HG03025 (cell line): Measurements from ENCODE around the gene TMEM175.
"Not testable (repeated sequence)": the region's sequence is repeated elsewhere in the genome, so short reads cannot be mapped to it uniquely, and the experiment has no call there.

Experiments used
- ATAC-seq: cut with Tn5 transposase; IDR thresholded peaks from one replicate; pipeline ENCODE4 v1.9.1; 2021; ENCODE audit warnings: mild to moderate bottlenecking, moderate library complexity; ENCODE audit not compliant: unreplicated experiment, low FRiP score

TMEM175 gene

GRCh38 chr4:998096-998691 is 65.9 kb downstream of the TMEM175 start:
- no peak for ATAC-seq

GRCh38 chr4:999240-999863 is 67.1 kb downstream of the TMEM175 start:
- not testable (repeated sequence) for ATAC-seq

GRCh38 chr4:999882-1000425 is 67.7 kb downstream of the TMEM175 start:
- no peak for ATAC-seq

- ATAC-seq, result no peak
These were observed 68.5 kb downstream of the TMEM175 start for GRCh38 chr4:1000686-1001260.

GRCh38 chr4:1001561-1002130 is 69.4 kb downstream of the TMEM175 start:
- ATAC-seq, result no peak

- no peak for ATAC-seq
These were observed 69.9 kb downstream of the TMEM175 start for GRCh38 chr4:1002131-1002630.

- ATAC-seq, result no peak
These were observed 70.5 kb downstream of the TMEM175 start for GRCh38 chr4:1002631-1003251.

- no peak for ATAC-seq
These were observed 71.2 kb downstream of the TMEM175 start for GRCh38 chr4:1003271-1004070.

GRCh38 chr4:1004071-1004418 is 71.8 kb downstream of the TMEM175 start:
- no peak for ATAC-seq

GRCh38 chr4:1004557-1005485 is 72.6 kb downstream of the TMEM175 start:
- ATAC-seq, result no peak

GRCh38 chr4:1006856-1007255 is 74.6 kb downstream of the TMEM175 start:
- ATAC-seq, result no peak
